Measurements from ENCODE around the gene PNPLA4.

PNPLA4 gene, protein sequence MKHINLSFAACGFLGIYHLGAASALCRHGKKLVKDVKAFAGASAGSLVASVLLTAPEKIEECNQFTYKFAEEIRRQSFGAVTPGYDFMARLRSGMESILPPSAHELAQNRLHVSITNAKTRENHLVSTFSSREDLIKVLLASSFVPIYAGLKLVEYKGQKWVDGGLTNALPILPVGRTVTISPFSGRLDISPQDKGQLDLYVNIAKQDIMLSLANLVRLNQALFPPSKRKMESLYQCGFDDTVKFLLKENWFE

GRCh38 chrX:7927259-7928167 lies at the start of gene PNPLA4:
TSS of gene PNPLA4 (minus strand) at chrX:7927413. CDS start at chrX:7926119, 1,294 bp downstream.
- no peak for DNase-seq

DNA sequence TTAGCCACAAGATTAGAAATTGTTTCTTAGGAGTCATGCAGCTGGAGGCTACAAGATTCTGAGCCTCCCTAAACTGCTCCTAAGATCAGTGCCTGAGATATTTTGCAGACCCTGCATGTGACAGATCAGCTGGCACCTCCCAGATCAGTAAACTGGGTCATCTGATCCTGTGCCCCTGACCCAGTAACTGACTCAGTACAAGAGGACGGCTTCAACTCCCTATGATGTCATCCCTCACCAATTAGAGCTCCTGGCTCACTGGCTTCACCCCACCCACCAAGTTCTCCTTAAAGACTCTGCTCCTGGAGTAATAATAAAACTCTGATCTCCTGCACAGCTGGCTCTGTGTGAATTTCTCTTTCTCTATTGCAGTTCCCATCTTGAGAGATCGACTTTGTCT lies 45.4 kb upstream of the PNPLA4 start:
- DNase-seq: no peak

- DNase-seq: no peak
Measured at GRCh38 chrX:7970428-7970827, 43.2 kb upstream of the PNPLA4 start.

DNA sequence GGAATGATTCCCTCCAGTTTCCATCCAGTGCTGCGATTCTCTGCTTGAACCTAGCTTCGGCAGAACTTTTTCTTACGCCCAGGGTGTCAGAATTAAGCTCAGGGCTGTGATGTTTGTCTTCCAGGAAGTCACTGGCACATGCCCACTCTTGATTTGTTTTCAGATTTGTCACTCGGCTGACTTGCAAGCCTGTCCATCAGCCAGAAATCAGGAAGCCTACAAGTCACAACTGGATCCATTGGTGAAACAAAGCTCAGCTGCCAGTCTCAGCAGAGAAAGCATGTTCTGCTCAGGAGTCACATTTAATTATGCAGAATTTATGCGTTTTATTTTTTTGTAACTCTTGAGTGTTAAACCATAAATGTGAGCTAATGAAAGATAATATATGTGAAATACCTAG lies 38.2 kb upstream of the PNPLA4 start:
- no peak for DNase-seq

DNA sequence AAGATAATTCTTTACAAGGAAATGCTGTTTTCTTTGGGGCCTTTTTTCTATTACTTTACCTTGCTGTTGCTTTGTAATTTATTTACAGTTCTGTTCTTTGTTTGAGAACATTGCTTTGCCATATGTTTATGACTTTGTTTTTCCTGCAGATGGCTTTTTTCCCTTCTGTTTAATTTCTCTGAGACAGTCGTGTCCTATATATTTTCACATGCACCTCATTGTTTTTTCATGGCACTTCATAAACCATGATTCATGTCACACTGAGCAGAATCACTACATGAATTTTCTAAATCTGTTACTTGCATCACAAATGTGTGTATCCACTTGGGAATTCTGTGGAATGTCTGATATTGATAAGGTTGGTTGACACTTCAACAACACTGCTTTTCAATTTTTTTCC lies 33.0 kb upstream of the PNPLA4 start:
- DNase-seq: no peak

DNA sequence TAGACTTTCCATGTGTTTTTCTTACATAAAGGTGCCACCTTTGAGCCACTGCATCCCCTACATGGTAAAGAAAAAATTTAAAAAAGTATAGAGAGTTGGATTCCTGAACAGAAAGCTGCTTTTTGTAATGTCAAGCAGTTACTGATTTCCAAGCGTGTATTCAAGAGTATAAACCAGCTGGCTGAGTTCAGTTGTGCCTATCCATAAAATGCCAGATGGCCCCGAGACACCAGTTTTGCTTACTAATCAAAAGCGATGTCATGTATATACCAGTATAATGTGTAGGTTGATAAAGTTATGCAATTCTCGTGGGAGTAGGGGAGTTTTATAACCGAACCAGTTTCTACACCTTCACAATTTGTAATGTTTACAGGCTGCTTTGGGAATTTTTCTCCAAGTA lies 26.2 kb upstream of the PNPLA4 start:
- no peak for DNase-seq

GRCh38 chrX:7950865-7951264 lies 23.7 kb upstream of the PNPLA4 start:
- DNase-seq: no peak

GRCh38 chrX:7948483-7948882 lies 21.3 kb upstream of the PNPLA4 start:
- DNase-seq: no peak

GRCh38 chrX:7946960-7947359 lies 19.7 kb upstream of the PNPLA4 start:
- DNase-seq: no peak

- DNase-seq: no peak
Measured at GRCh38 chrX:7943600-7944245, 16.5 kb upstream of the PNPLA4 start.

- DNase-seq: no peak
Measured at GRCh38 chrX:7941390-7942042, 14.3 kb upstream of the PNPLA4 start.

DNA sequence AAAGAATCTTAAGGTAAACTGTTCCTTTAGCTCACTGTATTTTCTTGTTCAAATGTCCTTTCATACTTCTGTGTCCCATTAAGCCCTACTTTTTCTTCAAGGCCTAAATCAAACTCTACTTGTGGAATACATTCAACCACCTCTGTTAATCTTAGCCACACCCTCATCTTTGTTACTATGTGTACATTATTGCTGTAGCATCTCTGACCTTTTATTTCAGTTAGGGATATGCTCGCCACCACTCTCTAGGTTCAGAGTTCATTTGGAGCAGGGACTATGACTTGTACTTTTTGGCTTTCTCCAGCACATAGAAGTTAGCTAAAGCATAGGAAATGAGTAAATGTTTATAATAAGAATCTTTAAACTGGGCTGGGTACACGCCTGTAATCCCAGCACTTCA lies 6.8 kb upstream of the PNPLA4 start:
- DNase-seq: no peak

DNA sequence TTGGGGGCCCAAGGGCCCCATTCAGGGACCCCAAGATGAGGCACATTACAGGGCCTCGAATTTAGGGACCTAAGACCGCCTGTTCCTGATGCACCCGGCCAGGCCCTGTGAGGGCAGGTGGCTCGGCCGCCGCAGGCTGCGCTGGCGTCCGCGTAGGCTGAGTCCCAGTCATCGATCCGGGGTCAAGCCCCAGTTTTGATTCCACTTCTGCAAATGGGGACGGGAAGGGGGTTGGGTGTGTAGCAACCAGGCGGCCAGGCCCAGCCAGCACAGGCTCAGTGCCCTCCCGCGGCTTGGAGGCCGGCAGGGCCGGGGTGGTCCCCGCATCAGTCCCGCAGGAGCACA lies 327 bp downstream of the PNPLA4 start:
- no peak for DNase-seq

GRCh38 chrX:7926501-7926900 lies 712 bp downstream of the PNPLA4 start:
- DNase-seq: no peak

DNA sequence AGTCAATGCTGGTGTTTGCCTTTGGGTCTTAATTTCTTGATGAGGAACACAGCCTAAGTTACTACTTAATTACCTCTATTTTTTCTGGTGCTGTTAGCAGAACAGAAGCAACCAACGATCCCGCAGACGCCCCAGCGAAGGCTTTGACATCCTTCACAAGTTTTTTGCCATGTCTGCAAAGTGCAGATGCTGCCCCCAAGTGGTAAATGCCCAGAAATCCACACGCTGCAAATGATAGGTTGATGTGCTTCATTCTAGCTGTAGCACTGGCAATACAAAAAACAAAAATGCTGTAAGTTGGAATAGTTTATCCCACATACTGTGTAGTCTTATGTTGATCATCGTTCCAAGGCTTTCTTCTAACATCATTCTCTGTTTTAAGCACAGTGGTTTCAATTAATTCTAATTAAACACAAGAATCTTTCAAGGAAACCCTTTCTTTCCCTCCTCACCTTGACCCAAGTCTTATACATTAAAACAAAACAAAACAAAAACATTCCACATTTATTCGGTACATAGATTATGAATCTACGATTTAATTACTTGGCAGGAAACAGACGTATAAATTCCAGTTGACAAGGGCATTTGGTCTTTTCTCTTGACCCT lies 1.2 kb downstream of the PNPLA4 start:
- DNase-seq: peak; percentile 3

GRCh38 chrX:7921750-7922149 lies 5.5 kb downstream of the PNPLA4 start:
- no peak for DNase-seq

DNA sequence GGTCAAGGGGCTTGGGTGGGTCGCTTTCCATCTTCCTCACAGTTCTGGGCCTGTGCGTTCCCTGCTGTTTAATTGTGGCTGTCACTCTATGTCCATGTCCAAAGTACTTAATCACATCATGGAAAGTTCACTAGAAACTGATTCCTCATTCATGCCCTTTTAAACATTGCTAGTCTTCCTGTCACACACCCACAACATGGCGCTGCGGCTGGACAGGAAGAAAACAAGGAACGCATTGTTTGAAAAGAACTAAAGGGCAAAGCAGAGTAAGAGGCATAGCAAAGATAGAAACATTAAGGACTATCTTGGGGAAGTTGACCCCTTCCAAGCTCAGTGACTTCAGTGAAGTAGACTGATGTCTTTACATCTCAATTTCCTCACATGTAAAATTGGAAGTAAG lies 18.4 kb downstream of the PNPLA4 start:
- no peak for DNase-seq

- DNase-seq: no peak
Measured at GRCh38 chrX:7904562-7904961, 22.7 kb downstream of the PNPLA4 start.

DNA sequence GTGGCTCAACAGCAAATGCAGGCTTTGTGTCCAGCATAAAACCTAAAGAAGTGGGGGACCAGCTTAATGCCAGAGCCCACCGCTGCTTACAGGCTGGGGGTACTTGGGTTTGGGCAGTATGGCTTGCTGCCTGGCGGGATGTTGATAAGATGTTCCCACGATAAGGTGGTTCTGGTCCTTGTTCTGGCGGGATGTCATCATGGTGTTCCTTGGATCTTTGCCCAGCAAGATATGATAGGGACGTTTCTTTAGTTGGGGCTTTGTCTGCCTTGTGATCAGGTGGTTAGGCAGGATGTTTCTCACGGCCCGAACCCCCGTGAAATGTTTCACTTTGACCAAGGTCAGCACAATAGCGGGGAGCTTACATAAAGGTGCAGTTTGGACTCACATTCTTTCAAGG lies 35.3 kb downstream of the PNPLA4 start:
- DNase-seq: no peak

GRCh38 chrX:7889680-7890079 lies 37.5 kb downstream of the PNPLA4 start:
- DNase-seq: no peak

- DNase-seq: no peak
Measured at GRCh38 chrX:7889135-7889534, 38.1 kb downstream of the PNPLA4 start.

- DNase-seq: no peak
Measured at GRCh38 chrX:7876957-7877356, 50.3 kb downstream of the PNPLA4 start.

DNA sequence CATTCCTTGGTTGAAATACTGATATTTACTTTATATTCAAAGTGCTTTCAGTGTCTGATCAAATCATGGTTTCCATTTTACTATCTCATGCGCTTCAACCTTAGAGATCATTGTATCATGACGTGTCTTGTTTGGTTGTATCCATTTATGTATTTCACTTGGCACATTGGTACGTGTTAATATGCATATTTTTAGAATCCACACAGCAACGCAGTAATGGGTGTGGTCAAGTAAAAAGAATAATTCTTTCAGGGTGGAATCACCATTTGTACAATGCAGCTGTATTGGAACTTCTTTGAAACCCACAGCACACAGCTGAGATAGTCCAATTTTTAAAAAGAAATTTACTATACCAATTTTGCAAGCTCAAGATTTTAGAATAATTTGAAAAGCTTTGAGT lies 55.2 kb downstream of the PNPLA4 start:
- DNase-seq: no peak

Data from DMS79 (cell line).